Tibial nerve (tissue), 4 donors: ENCODE data around the gene PSORS1C1.

Experiments used
- EP300 ChIP-seq, 2 donors: sonication (generic); formaldehyde crosslinking; IDR thresholded peaks; one replicate each; pipeline ENCODE4 v1.6.1; 2017; ENCODE audit warnings: antibody characterized with exemption in 2 of 2, mild to moderate bottlenecking in 1 of 2
- POLR2A ChIP-seq, 2 donors: fragments of 450-650 bp; IDR thresholded peaks; one replicate each; pipeline ENCODE4 v1.6.1; 2017; ENCODE audit warnings: antibody characterized with exemption in 2 of 2, mild to moderate bottlenecking in 2 of 2, moderate library complexity in 2 of 2
- TF ChIP-seq, protein P1 (sequence below), 5 experiments: fragments of 200-600 bp in 3 of 5; fragments of 450-650 bp in 2 of 5; sonication (generic) in 3 of 5; IDR thresholded peaks; one replicate each; pipeline ENCODE4 v1.5.1; 2016 to 2019; ENCODE audit warnings: antibody characterized with exemption in 5 of 5, mild to moderate bottlenecking in 3 of 5, moderate library complexity in 2 of 5

DNA sequence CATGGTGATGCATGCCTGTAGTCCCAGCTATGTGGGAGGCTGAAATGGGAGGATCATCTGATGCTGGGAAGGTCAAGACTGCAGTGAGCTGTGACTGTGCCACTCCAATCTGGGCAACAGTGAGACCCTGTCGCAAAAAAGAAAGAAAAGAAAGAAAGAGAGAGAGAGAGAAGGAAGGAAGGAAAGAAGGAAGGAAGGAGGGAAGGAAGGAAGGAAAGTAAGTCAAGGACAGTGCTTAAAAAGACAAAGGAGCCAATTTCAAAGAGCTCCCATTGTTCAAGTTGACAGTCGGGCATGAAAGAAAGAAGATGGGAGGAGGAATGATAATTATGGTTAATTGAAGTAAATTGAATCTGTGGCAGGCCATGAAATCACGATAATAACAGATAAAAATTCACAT lies 18.4 kb upstream of the PSORS1C1 start:
- no peak for TF ChIP-seq POLR2A (IDR thresholded peaks at IDR 0.05)
- TF ChIP-seq, protein P1, sequence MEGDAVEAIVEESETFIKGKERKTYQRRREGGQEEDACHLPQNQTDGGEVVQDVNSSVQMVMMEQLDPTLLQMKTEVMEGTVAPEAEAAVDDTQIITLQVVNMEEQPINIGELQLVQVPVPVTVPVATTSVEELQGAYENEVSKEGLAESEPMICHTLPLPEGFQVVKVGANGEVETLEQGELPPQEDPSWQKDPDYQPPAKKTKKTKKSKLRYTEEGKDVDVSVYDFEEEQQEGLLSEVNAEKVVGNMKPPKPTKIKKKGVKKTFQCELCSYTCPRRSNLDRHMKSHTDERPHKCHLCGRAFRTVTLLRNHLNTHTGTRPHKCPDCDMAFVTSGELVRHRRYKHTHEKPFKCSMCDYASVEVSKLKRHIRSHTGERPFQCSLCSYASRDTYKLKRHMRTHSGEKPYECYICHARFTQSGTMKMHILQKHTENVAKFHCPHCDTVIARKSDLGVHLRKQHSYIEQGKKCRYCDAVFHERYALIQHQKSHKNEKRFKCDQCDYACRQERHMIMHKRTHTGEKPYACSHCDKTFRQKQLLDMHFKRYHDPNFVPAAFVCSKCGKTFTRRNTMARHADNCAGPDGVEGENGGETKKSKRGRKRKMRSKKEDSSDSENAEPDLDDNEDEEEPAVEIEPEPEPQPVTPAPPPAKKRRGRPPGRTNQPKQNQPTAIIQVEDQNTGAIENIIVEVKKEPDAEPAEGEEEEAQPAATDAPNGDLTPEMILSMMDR (IDR thresholded peaks at IDR 0.05), result no peak
- no peak for TF ChIP-seq EP300 (IDR thresholded peaks at IDR 0.05)
